GM19239 (cell line): Measurements from ENCODE around the gene OR52J3.

Experiments
- DNase-seq: peaks from one replicate; pipeline ENCODE4 v3.0.0; 2011; ENCODE audit warnings: low spot score; ENCODE audit not compliant: insufficient read length
- FAIRE-seq: peaks from 2 replicates; lab custom pipeline; 2011; peaks lifted over from hg19 to GRCh38; lab: Jason Lieb, UNC

OR52J3 gene

GRCh38 chr11:5090668-5091067, 44.3 kb downstream of the OR52J3 start:
- no peak for FAIRE-seq
- no peak for DNase-seq

- no peak for FAIRE-seq
- DNase-seq = no peak
These were observed 46.7 kb downstream of the OR52J3 start for GRCh38 chr11:5092821-5093585.

DNA sequence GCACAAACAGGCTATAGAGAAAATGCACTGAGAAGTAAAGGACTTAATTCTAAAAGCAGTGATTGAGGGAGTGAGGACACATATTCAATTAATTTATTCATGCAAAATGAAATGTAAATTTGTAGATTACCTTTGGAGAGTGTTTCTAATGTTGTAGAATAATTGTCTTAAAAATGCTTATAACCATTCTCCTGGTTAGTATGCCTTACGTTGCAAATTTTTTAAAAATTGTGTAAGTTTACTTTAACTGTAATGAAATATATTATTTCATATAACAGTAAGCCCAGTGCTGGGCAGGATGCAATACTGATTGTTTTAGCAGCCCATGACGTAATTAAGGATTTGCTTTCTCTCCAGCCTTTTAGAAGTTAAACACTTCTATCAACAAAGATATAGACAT, 49.7 kb downstream of the OR52J3 start:
- no peak for DNase-seq
- no peak for FAIRE-seq
